Lung (tissue), 12 donors: ENCODE results near the gene LIPC. TPM values are rescaled to one million over a fixed set of nuclear protein-coding genes. Genes with fewer than 3 reads are reported as not detected.

Experiments
- ATAC-seq: fragments of 200-7000 bp; cut with Tn5 transposase; one replicate; pipeline ENCODE4 v1.9.1; 2020; ENCODE audit warnings: moderate number of reproducible peaks; ENCODE audit not compliant: insufficient read depth, low FRiP score
- DNase-seq, 3 donors: peaks; one replicate each; pipeline ENCODE4 v3.0.0-alpha.2; 2013 to 2017
- H3K27ac ChIP-seq, 2 donors: one replicate each; pipeline ENCODE4 v1.5.1; 2013; ENCODE audit warnings: mild to moderate bottlenecking in 2 of 2, moderate library complexity in 2 of 2, control low read depth in 1 of 2, inconsistent platforms in 1 of 2, low read depth in 1 of 2, low read length in 1 of 2
- H3K27me3 ChIP-seq, 3 donors: one replicate each; pipeline ENCODE4 v1.5.1; 2013; ENCODE audit warnings: low read length in 2 of 3; ENCODE audit not compliant: control insufficient read depth in 3 of 3, insufficient read depth in 3 of 3
- H3K36me3 ChIP-seq, 4 donors: one replicate each; pipeline ENCODE4 v1.5.1; 2013; ENCODE audit warnings: low read length in 4 of 4, mild to moderate bottlenecking in 1 of 4, moderate library complexity in 1 of 4; ENCODE audit not compliant: control insufficient read depth in 4 of 4, insufficient read depth in 4 of 4
- H3K4me1 ChIP-seq, 5 donors: one replicate each; pipeline ENCODE4 v1.5.1; 2013; ENCODE audit warnings: low read length in 5 of 5, mild to moderate bottlenecking in 2 of 5, moderate library complexity in 1 of 5; ENCODE audit not compliant: control insufficient read depth in 5 of 5, insufficient read depth in 5 of 5
- H3K4me3 ChIP-seq: one replicate; pipeline ENCODE4 v1.5.1; 2013; ENCODE audit warnings: mild to moderate bottlenecking, control low read depth, moderate library complexity
- H3K9ac ChIP-seq, 2 donors: one replicate each; pipeline ENCODE4 v1.5.1; 2013; ENCODE audit warnings: low read length in 2 of 2, control low read depth in 1 of 2; ENCODE audit not compliant: insufficient read depth in 1 of 2
- H3K9me3 ChIP-seq, 4 donors: one replicate each; pipeline ENCODE4 v1.5.1; 2013; ENCODE audit warnings: low read length in 3 of 4, mild to moderate bottlenecking in 1 of 4, moderate library complexity in 1 of 4; ENCODE audit not compliant: control insufficient read depth in 4 of 4, insufficient read depth in 3 of 4
- CTCF ChIP-seq: IDR thresholded peaks from 2 replicates; pipeline ENCODE4 v1.5.1; 2012; ENCODE audit warnings: mild to moderate bottlenecking; ENCODE audit errors: control extremely low read depth, extremely low read depth
- WGBS, 2 donors: extraction: QIAGEN DNeasy Blood & Tissue Kit; methylation state at CpG; one replicate each; pipeline ENCODE4 v1.1.7; 2013; 5-methylcytosine and 5-hydroxymethylcytosine counted together
- polyA plus RNA-seq, 2 donors: library from polyadenylated mRNA; stranded (reverse); fragments of 200-250 nt; gene quantifications; one replicate each; pipeline ENCODE4 v1.2.1, GENCODE V29; 2013
- total RNA-seq, 2 donors: library from RNA; depleted of rRNA in 1 of 2; stranded (reverse); fragments of >200 nt in 1 of 2; gene quantifications; one replicate each; pipeline ENCODE4 v1.2.1, GENCODE V29; 2014 to 2021
- donor health status: control.
- donor health status: control.
- donor health status: Bipolar disorder and iron deficiency.
- donor health status: healthy.
- donor health status: DM: yes; HTN: yes; CAD: no.

The LIPC gene
- total and polyA plus RNA-seq, 4 donors: 0.20 to 0.57 (median 0.40) TPM

- no peak overlapping the region for H3K9ac ChIP-seq
- H3K9me3 ChIP-seq: no peaks in the 10 kb centered on the region
- WGBS, 2 donors: 89 to 95% methylated on average over 4 of the region's 4 CpGs
- peaks cover 0 to 2% (median 0%) of the 10 kb centered on the region in 5 donors for H3K4me1 ChIP-seq
- no peak overlapping the region for H3K4me3 ChIP-seq
- DNase-seq (no peak), ATAC-seq (no peak)
- no peaks in the 10 kb centered on the region for H3K36me3 ChIP-seq
- no peak for TF ChIP-seq CTCF
- H3K27me3 ChIP-seq: no peaks in the 10 kb centered on the region
- no peak overlapping the region for H3K27ac ChIP-seq
Observed at GRCh38 chr15:58501006-58501405, 69.2 kb downstream of the LIPC start.

GRCh38 chr15:58501636-58502188, 69.9 kb downstream of the LIPC start:
- Histone ChIP-seq H3K27ac (no peak overlapping the region), H3K9me3 (no peaks in the 10 kb centered on the region), H3K4me1 (peaks cover 0 to 5% (median 0%) of the 10 kb centered on the region in 5 donors), H3K36me3 (no peaks in the 10 kb centered on the region), H3K9ac (no peak overlapping the region), H3K27me3 (no peaks in the 10 kb centered on the region), H3K4me3 (no peak overlapping the region)
- no peak for ATAC-seq
- DNase-seq: no peak
- no peak for TF ChIP-seq CTCF
- 93 to 95% methylated on average over 4 of the region's 4 CpGs for WGBS, 2 donors

- WGBS, 2 donors: 96 to 99% methylated on average over 6 of the region's 6 CpGs
- H3K4me1 ChIP-seq: peaks cover 0 to 5% (median 0%) of the 10 kb centered on the region in 5 donors
- TF ChIP-seq CTCF: no peak
- H3K9ac ChIP-seq: no peak overlapping the region
- ATAC-seq (no peak), DNase-seq (no peak)
- no peak overlapping the region for H3K27ac ChIP-seq
- H3K27me3 ChIP-seq: no peaks in the 10 kb centered on the region
- no peaks in the 10 kb centered on the region for H3K9me3 ChIP-seq
- no peak overlapping the region for H3K4me3 ChIP-seq
- no peaks in the 10 kb centered on the region for H3K36me3 ChIP-seq
Observed at GRCh38 chr15:58503139-58504027, 71.6 kb downstream of the LIPC start.
